CD4-positive, alpha-beta T cell treated with Interleukin-21 for 1 hour (primary cell): ENCODE results near the gene PPM1A.
A peak's percentile ranks its signal among the peaks of the same experiment; 100 is the strongest.

Experiments
- DNase-seq: peaks from one replicate; pipeline ENCODE4 v3.0.0-alpha.2; 2020

PPM1A gene

DNA sequence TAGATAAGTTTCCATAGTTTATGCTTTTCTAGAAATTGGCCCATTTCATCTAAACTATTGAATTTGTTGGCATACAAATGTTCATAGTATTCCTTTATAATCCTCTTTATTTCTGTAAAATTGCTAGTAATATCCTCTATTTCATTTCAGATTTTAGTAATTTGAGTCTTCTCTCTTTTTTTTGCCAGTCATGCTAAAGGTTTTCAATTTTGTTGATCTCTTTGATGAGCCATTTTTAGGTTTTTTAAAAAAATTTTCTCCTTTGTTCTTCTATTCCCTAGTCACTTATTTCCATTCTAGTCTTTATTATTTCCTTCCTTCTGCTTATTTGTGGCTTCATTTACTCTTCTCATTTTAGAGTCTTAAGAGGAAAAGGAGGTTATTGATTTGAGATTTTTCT, 19.4 kb upstream of the PPM1A start:
- no peak for DNase-seq

DNA sequence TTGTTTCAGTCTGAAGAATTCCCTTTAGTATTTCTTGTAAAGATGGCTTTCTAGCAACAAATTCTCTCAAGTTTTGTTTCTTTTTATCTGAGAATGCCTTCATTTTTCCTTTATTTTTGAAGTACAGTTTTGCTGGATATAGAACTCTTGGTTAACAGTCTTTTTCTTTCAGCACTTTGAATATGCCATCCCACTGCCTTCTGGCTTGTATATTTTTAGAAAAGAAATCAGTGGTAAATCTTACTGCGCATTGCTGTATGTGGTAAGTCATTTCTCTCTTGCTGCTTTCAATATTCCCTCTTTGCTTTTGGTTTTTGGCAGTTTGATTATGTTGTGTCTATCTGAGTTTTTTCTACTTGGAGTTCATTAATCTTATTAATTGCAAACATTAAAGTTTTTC, 16.8 kb upstream of the PPM1A start:
- no peak for DNase-seq

DNA sequence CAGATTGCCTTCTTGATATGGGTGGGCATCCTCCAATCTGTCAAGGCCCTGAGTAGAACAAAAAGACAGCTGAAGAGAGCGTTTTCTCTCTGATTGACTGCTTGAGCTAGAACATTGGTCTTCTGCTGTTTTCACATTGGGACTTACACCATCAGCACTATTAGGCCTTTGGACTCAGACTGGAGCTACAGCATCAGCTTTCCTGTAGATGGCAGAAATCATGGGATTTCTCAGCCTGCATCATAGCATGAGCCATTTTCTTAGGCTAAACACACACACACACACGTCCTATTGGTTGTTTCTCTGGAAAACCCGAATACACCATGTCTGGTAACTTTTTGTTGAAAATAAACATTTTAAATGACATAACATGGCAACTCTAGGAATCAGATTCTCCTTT, 15.8 kb upstream of the PPM1A start:
- DNase-seq, result no peak

DNA sequence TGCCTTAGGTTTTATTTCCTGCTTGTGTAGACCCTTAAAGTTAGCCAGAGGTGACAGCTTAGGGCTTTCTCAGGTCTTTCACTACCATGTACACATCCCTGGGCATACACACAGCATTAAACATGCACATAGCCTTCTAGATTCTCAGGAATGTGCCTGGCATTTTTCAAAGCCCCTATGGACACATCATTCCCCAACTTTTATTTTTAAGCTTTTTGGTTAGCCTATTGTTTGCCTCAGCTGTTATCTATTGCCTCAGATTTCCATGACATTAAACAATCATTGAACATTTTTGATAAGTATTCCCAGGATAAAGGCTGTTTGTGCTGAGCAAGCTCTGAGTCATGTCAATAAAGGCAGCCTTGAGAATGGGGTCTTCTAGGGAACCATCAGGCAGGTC, 15.1 kb upstream of the PPM1A start:
- no peak for DNase-seq

DNA sequence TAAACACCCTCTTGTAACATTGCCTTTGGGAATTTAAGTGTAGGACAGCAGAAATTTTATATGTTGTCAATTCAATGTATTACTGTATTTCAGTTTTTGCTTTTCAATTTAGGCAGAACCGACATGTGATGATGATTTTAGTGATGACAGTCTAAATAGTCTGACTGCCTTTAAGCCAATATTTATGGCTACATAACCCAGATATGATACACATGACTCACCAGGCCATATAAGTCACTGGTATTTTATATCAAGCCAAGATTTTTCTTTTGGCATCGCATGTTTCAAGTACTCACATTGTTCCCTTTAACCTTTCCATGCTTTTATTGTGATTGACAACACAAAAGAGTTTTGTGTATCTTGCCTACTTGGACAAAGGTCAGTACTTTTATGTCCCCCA, 13.6 kb upstream of the PPM1A start:
- no peak for DNase-seq

DNA sequence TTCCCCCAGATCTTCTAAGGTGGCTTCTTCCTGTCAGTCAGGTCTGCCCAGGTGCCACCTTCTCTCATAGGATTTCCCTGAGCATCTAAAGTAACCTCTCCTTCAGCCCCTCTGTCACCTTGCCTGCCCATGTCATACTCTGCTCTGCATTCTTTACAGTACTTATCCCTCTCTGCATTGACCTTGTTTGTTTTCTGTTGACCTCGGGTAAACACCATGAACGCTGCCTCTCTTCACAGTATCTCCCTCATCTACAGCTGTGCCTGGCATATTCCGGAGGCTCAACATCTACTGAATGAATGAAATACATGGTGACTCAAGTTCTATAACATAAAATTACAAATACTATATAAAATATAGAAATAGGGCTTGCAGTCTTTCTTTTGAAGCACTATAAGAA, 10.1 kb upstream of the PPM1A start:
- DNase-seq, result no peak

DNA sequence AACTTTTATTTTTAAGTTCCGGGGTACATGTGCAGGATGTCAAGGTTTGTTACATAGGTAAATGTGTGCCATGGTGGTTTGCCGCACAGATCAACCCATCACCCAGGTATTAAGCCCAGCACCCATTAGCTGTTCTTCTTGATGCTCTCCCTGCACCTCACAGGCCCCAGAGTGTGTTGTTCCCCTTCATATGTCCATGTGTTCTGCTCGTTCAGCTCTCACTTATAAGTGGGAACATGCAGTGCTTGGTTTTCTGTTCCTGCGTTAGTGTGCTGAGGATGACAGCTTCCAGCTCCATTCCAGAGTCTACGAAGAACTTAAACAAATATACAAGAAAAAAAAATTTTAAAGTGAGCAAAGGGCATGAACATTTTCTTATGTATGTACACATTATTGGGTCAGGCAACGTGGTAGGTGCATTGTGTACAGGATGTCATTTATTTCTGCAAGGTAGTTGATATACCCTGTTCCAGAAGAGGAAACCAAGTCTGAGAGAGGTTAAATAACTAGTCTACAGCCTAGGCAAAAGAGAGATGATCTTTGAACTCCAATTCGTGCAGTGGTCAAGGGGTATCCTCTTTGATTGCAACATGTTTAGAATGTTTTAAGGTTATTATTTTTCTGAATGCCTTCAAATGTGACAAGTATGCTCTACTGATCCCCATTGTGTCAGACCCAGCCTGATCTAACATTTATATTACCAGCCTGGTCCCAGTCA, 8.7 kb upstream of the PPM1A start:
- no peak for DNase-seq

DNA sequence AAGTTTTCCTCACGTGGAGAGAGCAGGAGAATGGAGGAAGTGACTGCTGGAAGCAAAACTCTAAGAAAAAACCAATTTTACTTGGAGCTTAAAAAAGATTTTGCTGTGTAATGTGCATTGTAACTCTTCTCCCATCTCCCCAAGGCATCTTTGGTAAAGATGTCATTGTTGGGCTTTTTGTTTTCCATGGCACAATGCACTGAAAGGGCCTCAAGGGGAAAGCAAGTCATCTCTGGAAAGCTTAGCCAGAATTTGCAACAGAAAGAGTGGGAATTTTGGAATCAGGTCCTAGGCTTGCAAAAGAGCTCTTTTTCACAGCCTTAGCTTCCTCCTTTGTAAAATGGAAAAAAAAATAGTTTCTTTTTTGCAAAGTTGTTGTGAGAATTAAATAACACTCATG, 7.9 kb upstream of the PPM1A start:
- no peak for DNase-seq

DNA sequence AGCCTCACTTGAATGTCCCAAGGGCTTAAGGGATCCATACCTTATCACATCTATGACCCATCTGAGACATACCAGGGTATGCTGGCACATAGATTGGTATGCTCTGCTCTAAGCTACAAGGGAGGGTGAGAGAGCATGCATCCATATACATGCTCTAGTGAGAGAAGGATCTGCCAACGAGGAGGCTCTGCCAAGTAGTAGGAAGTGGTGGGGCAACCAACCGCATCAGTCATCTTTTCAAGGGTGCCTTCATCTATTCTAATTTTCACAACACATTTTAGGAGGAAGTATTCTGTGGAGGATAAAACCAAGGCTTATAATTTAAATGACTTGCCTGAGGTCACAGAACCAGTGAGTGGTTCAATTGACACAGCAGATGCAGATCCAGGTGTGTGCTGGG, 6.6 kb upstream of the PPM1A start:
- no peak for DNase-seq

DNA sequence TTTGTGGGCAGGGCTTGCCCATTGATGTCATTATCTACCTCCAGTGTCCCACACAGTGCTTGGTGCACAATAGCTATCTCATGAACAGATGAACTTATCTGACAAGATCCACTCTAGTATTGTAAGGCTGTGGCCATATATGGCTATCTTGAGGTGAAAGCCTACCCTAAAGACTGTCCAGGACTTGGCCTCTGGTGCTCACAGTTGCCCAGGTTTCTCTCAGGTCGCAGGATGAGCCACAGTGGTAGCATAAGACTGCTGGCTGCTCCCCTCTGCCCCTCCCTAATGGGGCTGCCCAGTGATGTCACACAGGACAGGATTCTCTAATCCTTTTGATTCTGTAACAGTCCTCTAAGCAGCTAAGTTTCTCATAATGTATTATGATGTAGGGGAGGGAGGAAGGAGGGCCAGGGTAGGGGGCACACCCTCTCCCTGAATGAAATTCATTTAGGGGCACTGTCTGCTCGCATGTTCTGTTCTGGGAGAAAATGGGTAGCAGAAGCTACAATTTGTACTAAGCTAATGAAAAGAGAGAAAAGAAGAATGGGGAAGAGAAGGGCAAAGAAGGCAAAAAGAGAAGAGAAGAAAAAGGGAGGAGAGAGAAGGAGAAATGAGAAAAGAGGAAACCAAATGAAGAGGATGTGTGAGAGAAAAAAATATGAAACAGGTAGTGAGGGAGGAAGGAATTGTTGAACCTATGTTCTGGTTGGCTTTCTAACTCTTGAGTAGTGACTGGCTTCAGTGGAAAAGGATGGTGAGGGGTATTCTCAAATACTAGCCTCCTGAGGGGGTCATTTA, 3.4 kb upstream of the PPM1A start:
- DNase-seq, result no peak

DNA sequence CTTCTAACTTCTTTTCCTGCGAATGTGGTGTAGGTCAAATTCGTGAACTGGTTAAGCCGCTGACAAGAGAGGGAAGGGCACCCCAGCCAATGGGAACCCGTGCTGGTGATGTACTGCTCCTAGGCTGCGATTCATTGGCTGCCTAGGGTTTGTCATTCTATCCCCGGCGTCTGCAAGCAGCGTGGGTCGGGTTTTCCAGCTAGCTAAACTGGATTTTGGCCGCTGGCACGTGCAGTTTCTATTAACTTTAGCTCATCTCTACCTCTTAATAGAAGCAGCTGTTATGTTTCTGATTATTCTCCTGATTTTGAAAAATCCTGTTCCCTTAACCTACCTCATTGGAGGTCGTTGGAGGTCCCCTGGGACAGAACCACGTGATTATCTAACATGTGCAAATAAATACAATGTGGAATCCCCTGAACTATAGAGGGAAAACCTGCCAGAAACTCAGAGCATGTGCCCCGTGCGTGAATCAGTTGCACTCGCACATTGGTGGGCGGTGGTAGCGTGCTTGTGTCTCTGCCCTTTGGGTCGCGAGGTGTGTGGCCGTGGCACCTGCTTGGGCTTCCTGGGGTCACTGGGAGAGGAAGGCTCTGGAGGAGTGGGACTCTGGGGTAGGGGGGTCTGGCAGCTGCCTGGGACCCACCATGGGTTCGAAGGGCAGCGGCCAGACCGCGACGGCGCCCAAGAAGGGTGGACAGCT, 876 bp upstream of the PPM1A start:
- peak; percentile 91 for DNase-seq

DNA sequence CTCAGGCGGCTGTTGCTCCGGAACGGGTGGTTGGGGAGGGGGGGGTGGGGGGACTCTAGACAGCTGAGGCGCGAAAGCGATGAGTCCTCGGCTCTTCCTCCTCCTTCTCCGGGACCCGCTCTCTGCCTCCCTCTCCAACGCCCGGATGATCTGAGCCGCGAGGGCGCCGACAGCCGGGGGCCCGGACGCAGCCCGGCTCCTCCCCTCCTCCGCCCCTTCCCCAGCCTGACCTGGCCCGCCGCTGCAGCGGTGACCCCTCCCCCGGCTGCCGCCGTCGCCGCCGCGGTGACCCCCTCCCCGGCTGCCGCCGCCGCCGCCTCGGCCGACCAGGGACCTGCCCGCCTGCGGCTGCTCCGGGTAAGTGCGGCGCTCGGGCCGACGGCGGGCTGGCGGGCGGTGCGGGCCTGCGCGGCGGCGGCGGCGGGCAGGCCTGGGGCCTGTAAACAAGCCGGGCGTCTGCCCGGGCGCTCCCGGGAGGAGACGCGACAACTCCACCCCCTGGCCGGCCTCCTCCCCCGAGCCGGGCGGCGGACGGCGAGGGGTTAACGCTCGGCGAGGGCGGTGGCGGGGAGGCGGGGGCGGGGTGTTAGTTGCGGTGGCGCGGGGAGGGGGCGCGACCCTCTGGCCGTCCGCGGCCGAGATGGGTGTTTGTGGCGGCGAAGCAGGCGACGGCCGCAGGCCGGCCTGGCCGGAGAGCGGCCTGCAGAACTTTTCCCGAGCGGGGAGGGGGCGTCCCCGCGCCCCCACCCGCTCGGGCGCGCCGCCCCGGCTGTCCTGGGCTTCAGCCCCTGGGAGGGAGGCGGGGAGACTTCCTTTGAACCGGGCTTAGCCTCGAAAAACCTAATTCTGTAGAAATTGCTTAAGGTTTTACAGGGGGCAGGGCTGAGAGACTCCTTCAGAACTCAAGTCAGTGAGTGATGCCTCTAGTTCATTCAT, 568 bp downstream of the PPM1A start:
- peak; percentile 76 for DNase-seq

DNA sequence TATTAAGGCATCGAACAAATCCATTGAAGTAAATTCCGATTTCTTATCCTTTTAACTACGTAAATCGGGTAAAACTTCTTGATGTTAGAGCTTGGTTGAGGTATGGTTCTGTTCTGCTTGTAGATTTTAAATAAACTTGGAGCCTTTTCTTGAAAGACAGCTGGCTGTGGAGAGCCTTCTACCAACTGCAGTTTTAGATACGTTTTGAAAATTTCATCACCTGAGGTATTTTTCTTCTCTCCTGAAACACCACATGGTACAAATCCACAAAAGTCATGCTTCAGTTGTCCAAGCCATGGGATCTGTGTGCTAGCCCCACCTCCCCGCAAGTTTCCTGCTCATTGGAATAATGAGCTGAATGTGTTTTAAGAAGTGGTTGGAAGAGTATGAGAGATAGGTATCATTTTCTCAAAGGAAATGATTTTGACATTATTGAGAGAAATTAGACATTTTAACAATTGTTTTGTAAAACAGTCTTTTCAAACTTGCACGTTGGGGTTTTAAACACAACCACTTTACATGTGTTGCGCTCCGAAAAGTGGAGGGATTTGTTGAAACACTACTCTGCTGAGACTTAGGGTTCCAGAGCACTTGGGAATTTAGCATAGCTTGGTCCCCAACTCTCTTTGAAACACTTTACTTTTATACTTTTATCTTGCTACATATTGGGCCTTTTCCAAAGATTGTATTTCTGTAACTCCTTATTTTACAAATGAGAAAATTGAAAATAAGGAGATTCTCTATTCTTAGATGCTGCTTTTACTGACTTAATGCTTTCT, 1.4 kb downstream of the PPM1A start:
- DNase-seq, result no peak

DNA sequence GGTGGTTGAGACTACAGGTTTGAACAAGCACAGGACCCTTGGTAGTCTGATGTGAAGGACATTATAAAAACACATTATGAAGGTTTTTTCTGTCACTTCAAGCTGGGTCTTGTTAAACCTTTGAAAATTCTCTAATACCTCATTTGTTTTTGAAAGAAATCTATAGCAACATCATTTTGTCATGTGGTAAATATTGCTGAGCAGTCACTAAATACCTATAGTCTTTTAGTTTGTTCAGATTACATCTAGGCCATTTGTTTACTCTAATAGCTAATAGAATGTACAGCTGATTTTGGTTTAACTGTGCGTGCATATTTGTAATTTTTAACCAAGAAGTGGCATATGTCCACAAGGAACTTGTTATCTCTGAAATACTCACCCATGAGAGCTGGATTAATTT, 2.9 kb downstream of the PPM1A start:
- DNase-seq, result no peak

DNA sequence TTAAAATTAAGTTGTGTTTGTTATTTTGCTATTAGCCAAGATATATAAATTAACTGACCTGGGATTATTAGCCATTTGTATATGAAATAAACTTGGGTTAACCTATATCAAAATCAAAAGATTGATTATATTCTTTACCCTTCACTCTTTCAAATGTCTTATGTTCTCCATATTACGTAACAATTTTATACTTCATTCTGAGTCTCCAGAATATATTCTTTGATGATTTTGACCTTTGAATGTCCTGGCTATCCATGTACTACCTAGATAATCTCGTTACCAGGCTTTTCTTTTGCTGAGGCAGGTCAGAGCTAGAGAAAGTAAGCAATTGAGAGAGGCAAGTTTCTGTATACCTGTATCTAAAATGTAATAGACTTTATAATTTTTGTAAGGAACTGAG, 3.6 kb downstream of the PPM1A start:
- DNase-seq, result no peak

DNA sequence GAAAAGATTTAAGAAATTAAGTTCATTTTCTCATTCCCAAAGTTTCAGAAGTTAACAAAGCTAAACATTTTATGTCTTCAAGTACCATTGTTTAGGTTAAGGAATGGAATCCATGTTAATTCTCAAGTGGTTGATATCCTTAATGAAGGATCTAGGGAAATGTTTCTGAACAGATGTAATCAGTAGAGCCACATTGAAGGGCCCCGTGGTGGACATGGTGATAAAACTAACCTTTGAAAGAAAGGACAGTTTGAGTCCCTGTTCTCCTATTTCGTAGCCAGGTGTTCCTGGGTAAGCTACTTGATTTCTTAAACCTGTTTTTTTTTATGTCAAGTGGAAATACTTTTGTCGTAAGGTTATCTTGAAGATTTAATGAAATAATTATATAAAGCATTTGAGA, 4.6 kb downstream of the PPM1A start:
- DNase-seq, result no peak

DNA sequence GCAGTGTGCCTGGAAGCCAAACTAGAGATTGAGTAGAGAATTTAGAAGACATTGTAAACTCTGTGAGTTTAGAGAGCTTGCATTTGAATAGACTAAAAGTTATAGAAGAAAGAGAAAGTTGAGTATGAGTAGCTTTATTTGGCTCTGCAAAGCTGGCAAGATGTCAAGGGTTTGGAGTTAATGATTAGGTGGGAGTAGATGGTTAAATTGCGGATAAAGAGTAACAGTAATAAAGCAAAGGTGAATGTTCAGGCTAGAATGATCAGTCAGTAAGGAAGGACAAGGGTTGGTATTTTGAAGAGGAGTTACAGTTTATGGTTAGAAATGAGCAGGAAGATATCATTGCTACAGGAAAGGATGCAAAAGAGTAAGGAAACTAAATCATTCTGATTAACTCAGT, 5.2 kb downstream of the PPM1A start:
- no peak for DNase-seq

DNA sequence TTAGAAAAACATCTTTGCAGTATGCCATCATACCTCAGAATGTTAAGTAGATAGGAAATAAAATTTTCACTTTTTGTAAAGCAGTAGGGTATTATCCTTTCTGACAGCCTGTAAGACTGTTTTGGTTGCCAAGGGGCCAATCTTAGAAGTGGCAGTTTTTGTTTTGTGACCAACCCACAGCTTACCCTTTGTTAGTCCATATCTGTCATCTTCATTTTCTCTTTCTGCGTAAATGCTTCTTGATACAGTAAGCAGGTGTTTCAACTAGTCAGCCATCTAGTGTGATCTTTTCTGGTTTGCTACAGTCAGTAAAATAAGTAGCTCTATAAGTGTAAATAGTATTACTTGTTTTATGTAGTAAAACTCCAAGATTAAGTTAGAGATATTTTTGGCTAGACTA, 8.8 kb downstream of the PPM1A start:
- DNase-seq, result no peak

DNA sequence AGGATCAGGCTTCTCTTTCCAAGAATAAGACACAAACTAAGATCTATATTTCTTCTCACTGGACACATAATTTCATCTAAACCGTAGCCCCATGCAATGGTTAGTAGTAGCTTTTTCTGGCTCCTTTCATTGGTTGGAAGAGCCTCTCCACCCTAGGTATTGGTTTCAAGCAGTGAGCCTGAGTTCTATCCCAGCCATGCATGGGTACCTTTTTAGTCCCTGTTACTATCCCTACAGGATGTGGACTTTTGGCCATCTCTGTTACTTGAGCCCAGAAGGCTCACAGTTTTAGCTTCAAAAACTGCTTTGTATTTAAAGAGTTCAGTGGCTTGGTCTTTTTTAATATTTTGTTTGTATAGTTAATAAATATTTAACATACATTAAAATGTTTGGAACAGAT, 16.1 kb downstream of the PPM1A start:
- no peak for DNase-seq

DNA sequence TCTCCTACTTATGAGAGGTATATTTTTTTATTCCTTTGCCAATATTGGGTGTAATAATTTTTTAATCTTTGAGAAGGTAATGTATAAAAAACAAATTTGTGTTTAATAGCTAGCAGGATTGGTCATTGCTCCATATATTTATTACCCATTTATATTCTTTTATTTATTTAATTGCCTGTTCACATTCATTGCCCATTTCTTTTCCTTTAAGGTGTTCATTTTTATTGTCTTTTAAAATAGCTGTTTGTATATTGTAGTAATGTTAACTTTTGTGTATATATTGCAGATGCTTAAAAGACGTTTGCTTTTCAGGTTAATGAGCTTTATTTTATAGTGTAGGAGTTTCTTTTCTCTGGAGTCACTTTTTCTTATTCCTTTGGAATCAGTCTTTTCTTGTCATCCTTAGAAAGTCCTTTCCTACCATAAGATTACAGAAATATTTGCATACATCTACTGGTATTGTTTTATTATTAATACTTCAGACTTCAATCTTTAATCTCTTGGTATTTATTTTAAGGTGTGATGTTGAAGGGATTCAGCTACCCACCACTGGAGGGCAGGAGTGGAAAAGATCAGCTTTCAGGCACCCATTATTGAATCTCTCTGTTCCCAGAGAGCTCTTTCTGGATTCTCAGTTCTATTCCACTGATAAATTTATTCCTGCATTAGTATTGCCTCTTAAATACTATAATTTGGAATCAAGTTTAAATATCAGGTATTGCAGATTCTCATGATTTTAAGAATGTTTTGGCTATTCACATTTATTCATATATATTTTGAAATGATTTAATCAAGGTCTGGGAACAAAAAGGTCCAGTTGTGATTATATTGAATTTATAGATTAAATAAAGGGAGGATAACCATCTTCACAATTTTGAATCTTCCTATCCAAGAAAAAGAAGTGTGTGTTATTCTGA, 17.3 kb downstream of the PPM1A start:
- peak; percentile 42 for DNase-seq

DNA sequence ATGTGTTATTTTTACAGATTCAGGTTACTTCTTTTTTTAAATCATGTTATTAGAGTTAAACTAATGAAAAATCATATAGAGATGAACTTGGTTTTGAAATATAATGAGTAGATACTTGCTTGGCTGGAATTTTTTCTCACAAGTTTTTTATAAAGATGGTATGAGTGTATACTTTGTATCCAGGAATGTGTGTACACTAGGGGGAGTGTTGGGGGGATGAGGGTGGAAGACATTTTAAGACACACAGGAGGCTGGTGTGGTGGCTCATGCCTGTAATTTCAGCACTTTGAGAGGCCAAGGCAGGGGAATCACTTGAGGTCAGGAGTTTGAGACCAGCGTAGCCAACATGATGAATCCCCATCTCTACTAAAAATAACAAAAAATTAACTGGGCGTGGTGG, 23.2 kb downstream of the PPM1A start:
- no peak for DNase-seq
